ENCODE measurements around the gene GATAD2A.

GRCh38 chr19:19525611-19526380, 120.3 kb downstream of the GATAD2A start:
- TF ChIP-seq, protein P1, sequence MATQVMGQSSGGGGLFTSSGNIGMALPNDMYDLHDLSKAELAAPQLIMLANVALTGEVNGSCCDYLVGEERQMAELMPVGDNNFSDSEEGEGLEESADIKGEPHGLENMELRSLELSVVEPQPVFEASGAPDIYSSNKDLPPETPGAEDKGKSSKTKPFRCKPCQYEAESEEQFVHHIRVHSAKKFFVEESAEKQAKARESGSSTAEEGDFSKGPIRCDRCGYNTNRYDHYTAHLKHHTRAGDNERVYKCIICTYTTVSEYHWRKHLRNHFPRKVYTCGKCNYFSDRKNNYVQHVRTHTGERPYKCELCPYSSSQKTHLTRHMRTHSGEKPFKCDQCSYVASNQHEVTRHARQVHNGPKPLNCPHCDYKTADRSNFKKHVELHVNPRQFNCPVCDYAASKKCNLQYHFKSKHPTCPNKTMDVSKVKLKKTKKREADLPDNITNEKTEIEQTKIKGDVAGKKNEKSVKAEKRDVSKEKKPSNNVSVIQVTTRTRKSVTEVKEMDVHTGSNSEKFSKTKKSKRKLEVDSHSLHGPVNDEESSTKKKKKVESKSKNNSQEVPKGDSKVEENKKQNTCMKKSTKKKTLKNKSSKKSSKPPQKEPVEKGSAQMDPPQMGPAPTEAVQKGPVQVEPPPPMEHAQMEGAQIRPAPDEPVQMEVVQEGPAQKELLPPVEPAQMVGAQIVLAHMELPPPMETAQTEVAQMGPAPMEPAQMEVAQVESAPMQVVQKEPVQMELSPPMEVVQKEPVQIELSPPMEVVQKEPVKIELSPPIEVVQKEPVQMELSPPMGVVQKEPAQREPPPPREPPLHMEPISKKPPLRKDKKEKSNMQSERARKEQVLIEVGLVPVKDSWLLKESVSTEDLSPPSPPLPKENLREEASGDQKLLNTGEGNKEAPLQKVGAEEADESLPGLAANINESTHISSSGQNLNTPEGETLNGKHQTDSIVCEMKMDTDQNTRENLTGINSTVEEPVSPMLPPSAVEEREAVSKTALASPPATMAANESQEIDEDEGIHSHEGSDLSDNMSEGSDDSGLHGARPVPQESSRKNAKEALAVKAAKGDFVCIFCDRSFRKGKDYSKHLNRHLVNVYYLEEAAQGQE (IDR thresholded peaks at IDR 0.05; ENCODE audit: insufficient read depth in 1 of 2, low read depth in 2 of 2, low read length in 1 of 2), result no peak
- TF ChIP-seq SIN3A (IDR thresholded peaks at IDR 0.05; ENCODE audit: borderline replicate concordance, insufficient read depth, low read depth, low read length) (no peak), POLR2AphosphoS5 (IDR thresholded peaks at IDR 0.05; ENCODE audit: low read depth, low read length) (no peak), TCF7L2 (IDR thresholded peaks at IDR 0.05; ENCODE audit: low read depth, low read length) (no peak)
- TF ChIP-seq, protein P2, sequence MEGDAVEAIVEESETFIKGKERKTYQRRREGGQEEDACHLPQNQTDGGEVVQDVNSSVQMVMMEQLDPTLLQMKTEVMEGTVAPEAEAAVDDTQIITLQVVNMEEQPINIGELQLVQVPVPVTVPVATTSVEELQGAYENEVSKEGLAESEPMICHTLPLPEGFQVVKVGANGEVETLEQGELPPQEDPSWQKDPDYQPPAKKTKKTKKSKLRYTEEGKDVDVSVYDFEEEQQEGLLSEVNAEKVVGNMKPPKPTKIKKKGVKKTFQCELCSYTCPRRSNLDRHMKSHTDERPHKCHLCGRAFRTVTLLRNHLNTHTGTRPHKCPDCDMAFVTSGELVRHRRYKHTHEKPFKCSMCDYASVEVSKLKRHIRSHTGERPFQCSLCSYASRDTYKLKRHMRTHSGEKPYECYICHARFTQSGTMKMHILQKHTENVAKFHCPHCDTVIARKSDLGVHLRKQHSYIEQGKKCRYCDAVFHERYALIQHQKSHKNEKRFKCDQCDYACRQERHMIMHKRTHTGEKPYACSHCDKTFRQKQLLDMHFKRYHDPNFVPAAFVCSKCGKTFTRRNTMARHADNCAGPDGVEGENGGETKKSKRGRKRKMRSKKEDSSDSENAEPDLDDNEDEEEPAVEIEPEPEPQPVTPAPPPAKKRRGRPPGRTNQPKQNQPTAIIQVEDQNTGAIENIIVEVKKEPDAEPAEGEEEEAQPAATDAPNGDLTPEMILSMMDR (IDR thresholded peaks at IDR 0.05), result no peak

All from Panc1 (cell line).